Activated naive CD4-positive, alpha-beta T cell treated with Interleukin-2 at 50 U/mL for 16 hours (primary cell): ENCODE measurements around the gene RBM26.

Experiments
- DNase-seq: peaks from one replicate; pipeline ENCODE4 v3.0.0-alpha.2; 2020

RBM26 gene

GRCh38 chr13:79423801-79424642 is 18.0 kb upstream of the RBM26 start:
- DNase-seq, result no peak

DNA sequence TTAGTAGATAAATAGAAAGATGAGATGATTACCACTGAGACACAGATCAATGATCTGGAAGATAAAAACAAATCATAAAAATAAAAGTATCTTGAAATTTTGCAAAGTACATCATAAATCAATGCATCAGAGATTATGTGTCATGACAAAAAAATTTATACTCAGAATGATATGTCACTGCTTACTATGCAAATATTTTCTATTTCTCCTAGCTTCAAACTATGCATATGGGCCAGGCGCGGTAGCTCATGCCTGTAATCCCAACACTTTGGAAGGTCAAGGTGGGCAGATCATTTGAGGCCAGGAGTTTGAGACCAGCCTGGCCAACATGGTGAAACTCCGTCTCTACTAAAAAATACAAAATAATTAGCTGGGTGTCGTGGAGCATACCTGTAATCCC is 17.3 kb upstream of the RBM26 start:
- no peak for DNase-seq

- no peak for DNase-seq
Observed at GRCh38 chr13:79419365-79419764, 13.3 kb upstream of the RBM26 start.

DNA sequence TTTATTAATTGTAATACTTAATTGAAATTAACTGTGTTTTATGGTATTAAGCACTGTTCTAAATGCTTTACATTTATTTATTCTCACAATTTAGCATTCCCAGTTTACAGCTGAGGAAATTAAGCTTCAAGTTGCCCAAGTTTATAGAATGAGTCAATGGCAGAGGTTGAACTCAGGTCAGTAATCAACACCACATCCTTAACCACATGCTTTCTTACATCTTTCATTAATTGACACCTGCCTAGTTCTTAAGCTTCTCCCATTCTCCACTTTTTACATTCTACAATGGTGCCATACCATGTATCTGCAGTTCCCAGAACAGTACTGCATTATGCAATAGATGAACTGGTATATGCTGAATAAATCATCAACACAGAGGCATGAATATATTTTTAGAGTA is 11.7 kb upstream of the RBM26 start:
- no peak for DNase-seq

DNA sequence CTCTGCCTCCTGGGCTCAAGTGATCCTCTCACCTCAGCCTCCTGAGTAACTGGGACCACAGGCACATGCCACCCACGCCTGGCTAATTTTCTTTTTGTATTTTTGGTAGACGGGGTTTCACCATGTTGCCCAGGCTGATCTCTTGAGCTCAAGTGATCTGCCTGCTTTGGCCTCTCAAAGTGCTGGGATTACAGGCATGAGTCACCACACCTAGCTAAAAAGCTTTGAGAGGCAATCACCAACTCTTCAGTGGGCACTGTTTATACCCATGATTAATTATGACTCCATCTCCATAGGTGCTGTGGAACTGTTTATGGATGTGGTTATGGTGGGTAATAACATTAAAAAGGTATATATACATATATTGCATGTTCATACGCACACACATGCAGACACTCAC is 7.5 kb upstream of the RBM26 start:
- DNase-seq, result no peak

GRCh38 chr13:79409828-79410227 is 3.8 kb upstream of the RBM26 start:
- no peak for DNase-seq

- DNase-seq, result no peak
Observed at GRCh38 chr13:79407349-79407979, 1.4 kb upstream of the RBM26 start.

DNA sequence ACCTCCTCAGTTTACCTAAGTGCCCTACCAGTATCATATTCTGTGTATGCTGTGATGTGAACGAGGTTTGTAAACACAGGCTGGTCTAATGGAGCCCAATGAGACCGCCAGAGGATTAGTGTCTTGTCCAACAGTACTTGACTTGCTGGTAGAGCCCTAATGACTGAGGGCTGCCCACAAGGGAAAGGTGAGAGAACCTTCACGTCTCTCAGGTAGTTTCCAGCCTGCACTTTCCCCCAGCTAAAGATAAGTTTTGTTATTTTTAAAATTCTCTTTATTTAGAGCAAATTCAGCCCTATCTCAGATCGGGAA is 498 bp upstream of the RBM26 start:
- DNase-seq, result no peak

- no peak for DNase-seq
Observed at GRCh38 chr13:79405501-79405830, 589 bp downstream of the RBM26 start.

DNA sequence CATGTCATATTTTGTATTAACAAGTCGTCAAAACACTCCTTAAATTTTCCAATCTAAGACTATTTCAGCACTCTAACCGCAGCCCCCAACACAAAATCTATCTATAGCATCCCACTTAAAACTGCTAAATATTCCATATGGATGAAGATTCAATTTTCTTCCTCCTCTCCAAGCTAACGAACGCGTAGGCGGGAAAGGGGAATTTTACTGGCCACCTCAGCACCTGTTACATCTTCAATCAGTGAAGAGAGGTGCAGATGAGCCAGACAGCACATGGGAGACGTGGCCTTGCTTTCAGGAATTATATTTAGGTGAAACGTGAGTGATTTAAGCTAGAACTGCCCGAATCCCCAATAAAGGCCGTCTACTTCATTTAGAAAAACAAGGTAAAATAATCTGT is 1.1 kb downstream of the RBM26 start:
- DNase-seq, result peak; percentile 33

DNA sequence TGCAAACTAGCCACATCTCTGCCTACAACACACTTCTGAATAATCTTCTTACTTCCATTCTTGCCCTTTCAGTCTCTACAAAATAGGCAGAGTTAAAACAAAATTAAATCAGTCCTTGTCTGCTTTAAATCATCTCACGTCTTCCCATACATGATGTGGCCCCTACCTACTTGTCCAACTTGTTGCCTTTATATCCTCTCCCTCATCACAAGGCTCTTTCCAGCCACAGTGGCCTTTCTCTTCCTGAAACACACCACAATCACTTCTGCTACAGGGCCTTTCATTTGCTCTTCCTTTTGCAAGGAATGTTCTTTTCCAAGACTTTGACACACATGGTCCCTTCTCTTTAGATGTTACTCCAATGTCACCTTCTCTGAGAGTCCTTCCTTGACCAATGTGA is 1.7 kb downstream of the RBM26 start:
- DNase-seq, result no peak

DNA sequence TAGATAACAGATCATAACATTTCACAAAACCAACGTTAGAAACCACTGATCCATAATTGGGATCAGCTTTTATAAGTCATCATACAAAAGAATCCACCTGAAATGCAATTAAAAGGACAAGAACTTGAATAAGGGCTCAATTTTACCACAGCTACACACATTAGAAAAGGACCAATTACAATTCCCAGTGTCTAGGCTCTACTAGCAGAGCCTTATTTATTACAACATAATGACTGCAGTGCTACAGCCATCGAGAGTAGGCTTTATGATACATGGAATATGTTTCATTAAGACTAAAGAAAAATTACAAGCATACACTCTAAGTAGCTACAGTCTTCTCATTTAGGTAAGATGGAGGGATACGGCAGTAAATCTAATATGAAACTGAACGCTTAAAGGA is 2.9 kb downstream of the RBM26 start:
- DNase-seq, result no peak

DNA sequence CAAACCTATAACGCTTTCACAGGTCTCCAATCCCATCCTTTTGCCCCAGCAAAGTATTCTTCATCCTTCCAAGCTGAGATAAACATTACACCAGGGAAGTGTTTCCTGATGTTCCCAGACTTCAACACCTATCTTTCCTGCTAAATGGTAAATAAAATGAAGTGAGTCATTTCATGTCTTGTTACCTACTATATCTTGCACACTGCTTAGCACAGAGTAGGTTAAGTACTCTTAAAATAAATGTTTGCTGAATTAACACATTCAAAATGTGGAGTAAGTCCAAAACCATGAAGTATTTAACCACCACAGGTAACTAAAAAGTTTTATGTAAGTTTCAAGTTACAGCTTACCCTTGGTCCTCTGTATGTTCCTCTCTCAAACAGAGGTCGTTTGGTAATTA is 3.4 kb downstream of the RBM26 start:
- no peak for DNase-seq

- DNase-seq, result no peak
Observed at GRCh38 chr13:79402074-79402635, 3.9 kb downstream of the RBM26 start.

DNA sequence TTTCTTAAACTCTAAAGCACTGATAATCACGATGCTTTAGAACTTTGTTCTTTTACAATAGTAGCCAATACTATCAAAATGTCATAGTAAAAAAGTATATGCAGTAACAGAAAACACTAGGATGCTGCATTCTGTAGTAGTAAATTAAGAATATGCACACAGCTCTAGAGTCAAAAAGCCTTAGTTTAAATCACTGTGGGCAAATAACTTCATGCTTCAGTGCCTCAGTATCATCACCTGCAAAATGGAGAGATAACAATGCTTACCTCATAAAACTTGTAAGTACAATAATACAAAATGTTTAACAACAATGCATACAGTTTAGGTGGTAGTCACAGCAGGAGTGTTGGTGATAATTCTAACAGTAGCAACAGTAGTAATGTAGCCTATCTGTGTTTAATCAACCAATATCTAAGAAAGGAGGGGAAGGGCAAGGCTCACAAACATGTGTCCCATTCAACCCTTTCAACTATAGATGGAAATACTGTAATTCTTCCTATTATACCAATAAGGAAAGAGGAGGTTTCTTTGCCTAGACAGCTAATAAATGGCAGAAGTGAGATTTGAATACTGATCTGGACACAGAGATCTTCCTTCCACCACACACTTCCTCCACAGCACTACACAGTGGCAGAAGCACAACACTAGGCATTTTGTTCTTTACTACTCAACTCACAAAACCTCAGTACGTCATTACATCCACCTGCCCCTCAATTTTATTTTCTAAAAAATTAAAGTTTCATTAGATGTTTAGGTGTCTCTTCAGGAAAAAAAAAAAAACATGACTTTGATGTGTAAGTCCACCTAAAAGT is 4.6 kb downstream of the RBM26 start:
- DNase-seq, result no peak

DNA sequence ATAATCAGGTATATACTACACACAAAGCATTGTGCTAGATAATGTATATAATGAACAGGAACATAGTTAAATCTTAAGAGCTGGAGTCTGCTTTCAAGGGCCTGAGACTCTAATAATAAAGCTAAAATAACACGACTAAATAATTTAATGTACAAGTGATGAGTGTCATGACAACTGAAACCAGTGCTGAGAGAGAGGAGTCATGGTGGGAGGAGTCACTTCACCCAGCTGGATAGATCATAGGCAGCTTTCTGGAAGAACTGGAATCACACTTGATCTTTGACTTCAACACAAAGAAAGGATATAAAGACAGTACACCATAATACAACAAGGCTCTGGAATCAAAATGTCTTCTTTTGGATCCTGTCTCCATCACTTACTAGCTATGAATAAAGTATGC is 7.1 kb downstream of the RBM26 start:
- DNase-seq, result no peak

GRCh38 chr13:79398127-79398526 is 7.9 kb downstream of the RBM26 start:
- no peak for DNase-seq

DNA sequence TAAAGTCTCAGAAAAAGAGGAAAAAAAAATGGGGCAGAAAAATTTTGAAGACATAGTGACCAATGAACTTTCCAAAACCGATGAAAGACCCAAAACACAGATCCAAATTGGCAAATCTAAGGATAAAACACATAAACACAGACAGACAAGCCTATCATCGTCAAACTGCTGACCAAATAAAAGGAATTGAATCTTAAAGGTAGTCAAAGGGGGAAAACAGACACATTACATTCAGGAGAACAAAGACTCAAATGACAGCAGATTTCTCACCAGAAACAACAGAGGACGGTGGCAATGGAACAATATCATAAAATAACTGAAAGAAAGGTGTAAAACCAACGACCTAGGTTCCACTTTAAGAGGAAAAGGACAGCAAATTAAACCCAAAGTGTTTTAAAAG is 10.2 kb downstream of the RBM26 start:
- DNase-seq, result no peak

DNA sequence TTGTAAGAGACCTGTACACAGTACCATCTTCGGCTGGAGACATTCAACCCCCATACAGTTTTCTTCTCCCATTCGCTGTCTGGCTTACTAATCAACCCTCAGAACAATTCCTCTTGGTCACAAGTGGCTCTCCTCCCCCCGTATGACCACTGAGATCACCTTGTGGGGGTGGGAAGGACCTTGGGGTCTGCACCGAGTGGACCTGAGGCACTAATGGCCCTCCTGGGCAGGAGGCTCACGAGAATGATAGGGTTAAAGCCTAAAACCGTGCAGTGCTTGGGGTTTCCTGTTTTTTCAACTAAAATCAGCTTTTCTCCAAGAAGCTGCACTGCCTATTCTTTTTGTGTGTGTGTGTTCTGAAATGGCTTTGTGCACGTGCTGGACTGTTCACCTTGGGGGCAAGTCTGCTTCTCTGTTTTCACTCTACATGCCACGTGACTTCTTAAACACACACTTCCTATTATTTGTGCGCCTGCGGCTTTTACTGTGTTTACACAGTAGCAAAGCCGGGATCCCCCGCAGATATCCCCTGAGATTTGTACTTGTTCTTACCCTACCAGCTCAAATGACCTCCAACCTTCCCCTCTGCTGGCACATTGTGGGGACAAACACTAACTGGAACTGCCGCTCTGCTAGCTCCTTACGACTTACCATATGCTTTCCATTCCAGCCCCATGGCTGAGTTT is 12.3 kb downstream of the RBM26 start:
- DNase-seq, result no peak

DNA sequence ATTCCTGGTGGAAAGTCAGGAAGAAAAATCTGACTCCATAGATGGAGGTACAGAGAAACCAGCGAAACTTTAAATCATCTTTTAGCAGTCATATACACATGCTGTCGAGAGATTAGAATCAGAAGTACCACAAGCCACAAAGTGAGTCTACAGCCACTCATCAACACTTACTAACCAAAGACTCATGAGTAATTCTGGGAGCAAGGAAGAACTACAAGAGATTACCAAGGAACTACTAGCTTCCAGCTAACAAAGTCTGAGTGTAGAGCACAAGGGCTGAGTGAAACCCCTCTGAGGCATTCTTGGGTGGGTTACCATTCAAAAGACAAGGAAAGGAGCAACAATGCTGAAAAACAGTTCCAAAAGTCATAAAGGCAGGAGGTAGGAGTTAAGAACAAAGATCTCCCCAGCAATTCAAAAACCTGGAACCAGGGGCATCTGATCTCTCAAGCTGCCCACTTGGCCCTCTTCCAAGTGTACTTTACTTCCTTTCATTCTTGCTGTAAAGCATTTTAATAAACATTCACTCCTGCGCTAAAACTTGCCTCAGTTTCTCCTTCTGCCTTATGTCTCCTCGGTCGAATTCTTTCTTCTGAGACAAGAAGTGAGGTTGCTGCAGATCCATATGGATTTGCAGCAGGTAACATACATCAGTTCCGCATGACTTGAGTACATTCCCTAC is 13.0 kb downstream of the RBM26 start:
- no peak for DNase-seq

DNA sequence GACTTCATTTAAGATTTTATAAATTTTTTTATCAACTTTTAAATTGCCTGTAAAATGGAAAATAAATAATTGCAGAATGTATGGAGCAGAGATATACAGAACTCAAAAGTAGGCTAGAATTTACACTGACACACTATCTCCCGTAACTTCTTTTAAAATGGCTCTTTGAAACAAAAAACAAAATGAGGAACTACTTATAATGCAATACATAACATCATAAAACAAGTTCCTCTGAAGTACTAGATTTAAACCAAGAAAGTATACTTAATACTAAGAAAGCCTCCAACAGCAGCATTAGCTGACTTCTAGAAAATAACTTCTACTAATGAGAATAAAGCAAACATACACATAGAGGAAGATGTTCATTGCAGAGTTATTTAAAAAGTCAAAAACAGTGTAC is 17.0 kb downstream of the RBM26 start:
- DNase-seq, result no peak

- DNase-seq, result no peak
Observed at GRCh38 chr13:79387853-79388252, 18.2 kb downstream of the RBM26 start.
